HepG2 (cell line): ENCODE results near the gene WDR47.

Experiments
- BHLHE40 ChIP-seq: IDR thresholded peaks from 2 replicates; pipeline ENCODE4 v1.6.1; 2011; ENCODE audit warnings: low read length, improper control_type of control experiment
- CHD2 ChIP-seq: IDR thresholded peaks from 2 replicates; pipeline ENCODE4 v1.6.1; 2011; ENCODE audit warnings: low read depth, low read length, improper control_type of control experiment
- CTCF ChIP-seq: sonication (generic); formaldehyde crosslinking; IDR thresholded peaks from 2 replicates; pipeline ENCODE4 v1.5.0; 2020; ENCODE audit warnings: mild to moderate bottlenecking, missing genetic modification reagents, moderate library complexity
- FOXO4 ChIP-seq: sonication (generic); formaldehyde crosslinking; conservative IDR thresholded peaks from 2 replicates; pipeline ENCODE4 v1.8.1; 2023; ENCODE audit warnings: missing genetic modification reagents
- GABPB1 ChIP-seq: IDR thresholded peaks from 2 replicates; pipeline ENCODE4 v1.6.1; 2016; ENCODE audit warnings: mild to moderate bottlenecking, missing genetic modification reagents, moderate library complexity, missing compliant biosample characterization
- JUNB ChIP-seq: sonication (generic); formaldehyde crosslinking; IDR thresholded peaks from 2 replicates; pipeline ENCODE4 v1.8.0; 2022; ENCODE audit warnings: missing genetic modification reagents, mild to moderate bottlenecking, borderline replicate concordance
- MAZ ChIP-seq, 2 experiments: sonication (generic) in 1 of 2; formaldehyde crosslinking in 1 of 2; IDR thresholded peaks; 2 replicates each; pipeline versions ENCODE4 v1.5.0 to v1.6.1; 2012 to 2020; ENCODE audit warnings: low read depth in 2 of 2, mild to moderate bottlenecking in 2 of 2, borderline replicate concordance in 1 of 2, improper control_type of control experiment in 1 of 2, low read length in 1 of 2, missing genetic modification reagents in 1 of 2, moderate library complexity in 1 of 2
- PREB ChIP-seq: sonication (generic); formaldehyde crosslinking; IDR thresholded peaks from 2 replicates; pipeline ENCODE4 v1.4.0; 2020; ENCODE audit warnings: missing genetic modification reagents
- REST ChIP-seq, 2 experiments: IDR thresholded peaks; 2 replicates each; pipeline ENCODE4 v1.6.1; 2011 to 2012; ENCODE audit warnings: low read length in 2 of 2, borderline replicate concordance in 1 of 2, low read depth in 1 of 2, mild to moderate bottlenecking in 1 of 2, moderate library complexity in 1 of 2
- TARDBP ChIP-seq: sonication (generic); formaldehyde crosslinking; IDR thresholded peaks from 2 replicates; pipeline ENCODE4 v1.8.0; 2022; ENCODE audit warnings: mild to moderate bottlenecking, missing genetic modification reagents
- ZNF234 ChIP-seq: sonication (generic); formaldehyde crosslinking; conservative IDR thresholded peaks from 2 replicates; pipeline ENCODE4 v1.5.1; 2020; ENCODE audit warnings: mild to moderate bottlenecking, missing genetic modification reagents
- ZNF512 ChIP-seq: sonication (generic); formaldehyde crosslinking; IDR thresholded peaks from 2 replicates; pipeline ENCODE4 v1.4.0; 2020; ENCODE audit warnings: mild to moderate bottlenecking, missing genetic modification reagents
- ZNF703 ChIP-seq: sonication (generic); formaldehyde crosslinking; IDR thresholded peaks from 2 replicates; pipeline ENCODE4 v1.5.1; 2020; ENCODE audit warnings: missing genetic modification reagents, mild to moderate bottlenecking, moderate library complexity, borderline replicate concordance

- no peak for TF ChIP-seq REST (IDR thresholded peaks at IDR 0.05; ENCODE audit: borderline replicate concordance in 1 of 2, low read depth in 1 of 2, low read length in 2 of 2)
- no peak for TF ChIP-seq TARDBP (CRISPR knock-in tag)
- TF ChIP-seq PREB: no peak
- no peak for TF ChIP-seq BHLHE40
- no peak for TF ChIP-seq FOXO4 (CRISPR knock-in tag)
- no peak for TF ChIP-seq JUNB (CRISPR knock-in tag)
- TF ChIP-seq GABPB1 (CRISPR knock-in tag): no peak
- TF ChIP-seq CHD2: no peak
- TF ChIP-seq ZNF512: no peak
- no peak for TF ChIP-seq CTCF
- no peak for TF ChIP-seq MAZ (IDR thresholded peaks at IDR 0.05; ENCODE audit: borderline replicate concordance, low read depth, low read length)
- no peak for TF ChIP-seq MAZ (CRISPR knock-in tag; IDR thresholded peaks at IDR 0.05; ENCODE audit: low read depth)
- no peak for TF ChIP-seq ZNF234
- TF ChIP-seq ZNF703: no peak
These were observed 26.0 kb upstream of the WDR47 start for GRCh38 chr1:109067883-109068282.
